Measurements from ENCODE around the gene SLC26A1. TPM values are rescaled to one million over a fixed set of nuclear protein-coding genes. Genes with fewer than 3 reads are reported as not detected.

SLC26A1 gene
- total and polyA plus RNA-seq, 2 of the 13 experiments (the other 11 are each of a cell fraction or from before 2014, with no cell fraction given) = 5.4 to 22.9 TPM

DNA sequence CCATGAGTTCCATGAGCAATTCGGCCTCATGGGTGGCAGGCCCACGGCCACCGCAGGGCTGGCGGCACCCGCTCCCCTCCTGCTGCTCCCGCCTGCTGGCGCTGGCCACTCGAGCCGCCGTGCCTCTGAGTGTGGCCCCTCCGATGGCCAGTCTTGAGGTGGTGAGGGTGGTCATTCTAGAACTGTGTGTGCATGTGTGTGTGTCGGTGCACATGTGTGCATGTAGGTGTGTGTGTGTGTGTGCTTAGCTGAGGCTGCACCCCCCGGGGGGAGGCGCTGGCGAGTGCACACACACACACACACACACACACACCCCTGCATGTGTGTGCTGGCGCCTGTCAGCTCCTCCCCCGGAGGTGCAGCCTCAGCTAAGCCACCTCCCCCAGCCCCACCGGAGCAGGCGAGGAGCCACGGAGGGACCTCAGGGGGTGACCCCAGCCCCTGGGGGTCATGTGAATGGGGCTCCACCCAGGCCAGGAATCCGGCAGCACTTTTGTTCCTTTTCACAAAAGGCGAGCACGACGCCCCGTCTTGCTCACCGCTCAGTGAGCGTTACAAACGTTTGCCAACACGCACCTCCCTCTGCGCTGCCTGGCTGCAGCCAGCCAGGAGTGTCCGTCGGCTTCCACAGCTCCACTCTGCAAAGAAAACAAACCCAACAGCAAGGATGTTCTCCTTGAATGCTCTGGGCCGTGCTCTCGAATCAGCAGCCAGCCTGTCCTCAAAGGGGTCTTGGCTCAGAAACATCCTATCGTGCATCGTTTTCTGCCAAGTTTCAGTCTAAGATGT lies 48.1 kb upstream of the SLC26A1 start:
- 27% methylated on average over 14 of the region's 36 CpGs for WGBS (ENCODE audit: low lambda C conversion rate)
- TF ChIP-seq, protein P1, sequence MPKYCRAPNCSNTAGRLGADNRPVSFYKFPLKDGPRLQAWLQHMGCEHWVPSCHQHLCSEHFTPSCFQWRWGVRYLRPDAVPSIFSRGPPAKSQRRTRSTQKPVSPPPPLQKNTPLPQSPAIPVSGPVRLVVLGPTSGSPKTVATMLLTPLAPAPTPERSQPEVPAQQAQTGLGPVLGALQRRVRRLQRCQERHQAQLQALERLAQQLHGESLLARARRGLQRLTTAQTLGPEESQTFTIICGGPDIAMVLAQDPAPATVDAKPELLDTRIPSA (CRISPR knock-in tag; IDR thresholded peaks at IDR 0.05; ENCODE audit: borderline replicate concordance) = no peak
- TF ChIP-seq HOXA7 (CRISPR knock-in tag; IDR thresholded peaks at IDR 0.05) (no peak), SRY (CRISPR knock-in tag; IDR thresholded peaks at IDR 0.05) (no peak), ZNF850 (CRISPR knock-in tag; conservative IDR thresholded peaks at IDR 0.05) (no peak), POLR2AphosphoS5 (IDR thresholded peaks at IDR 0.05; ENCODE audit: low read depth, low read length) (no peak), KLF6 (CRISPR knock-in tag; IDR thresholded peaks at IDR 0.05) (no peak), BORCS8-MEF2B (CRISPR knock-in tag; IDR thresholded peaks at IDR 0.05) (no peak), PAF1 (CRISPR knock-in tag; IDR thresholded peaks at IDR 0.05) (no peak), NFATC3 (CRISPR knock-in tag; IDR thresholded peaks at IDR 0.05) (no peak)
- TF ChIP-seq, protein P2, sequence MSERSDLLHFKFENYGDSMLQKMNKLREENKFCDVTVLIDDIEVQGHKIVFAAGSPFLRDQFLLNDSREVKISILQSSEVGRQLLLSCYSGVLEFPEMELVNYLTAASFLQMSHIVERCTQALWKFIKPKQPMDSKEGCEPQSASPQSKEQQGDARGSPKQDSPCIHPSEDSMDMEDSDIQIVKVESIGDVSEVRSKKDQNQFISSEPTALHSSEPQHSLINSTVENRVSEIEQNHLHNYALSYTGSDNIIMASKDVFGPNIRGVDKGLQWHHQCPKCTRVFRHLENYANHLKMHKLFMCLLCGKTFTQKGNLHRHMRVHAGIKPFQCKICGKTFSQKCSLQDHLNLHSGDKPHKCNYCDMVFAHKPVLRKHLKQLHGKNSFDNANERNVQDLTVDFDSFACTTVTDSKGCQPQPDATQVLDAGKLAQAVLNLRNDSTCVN (CRISPR knock-in tag; IDR thresholded peaks at IDR 0.05; ENCODE audit: borderline replicate concordance) = no peak
- TF ChIP-seq, protein P3, sequence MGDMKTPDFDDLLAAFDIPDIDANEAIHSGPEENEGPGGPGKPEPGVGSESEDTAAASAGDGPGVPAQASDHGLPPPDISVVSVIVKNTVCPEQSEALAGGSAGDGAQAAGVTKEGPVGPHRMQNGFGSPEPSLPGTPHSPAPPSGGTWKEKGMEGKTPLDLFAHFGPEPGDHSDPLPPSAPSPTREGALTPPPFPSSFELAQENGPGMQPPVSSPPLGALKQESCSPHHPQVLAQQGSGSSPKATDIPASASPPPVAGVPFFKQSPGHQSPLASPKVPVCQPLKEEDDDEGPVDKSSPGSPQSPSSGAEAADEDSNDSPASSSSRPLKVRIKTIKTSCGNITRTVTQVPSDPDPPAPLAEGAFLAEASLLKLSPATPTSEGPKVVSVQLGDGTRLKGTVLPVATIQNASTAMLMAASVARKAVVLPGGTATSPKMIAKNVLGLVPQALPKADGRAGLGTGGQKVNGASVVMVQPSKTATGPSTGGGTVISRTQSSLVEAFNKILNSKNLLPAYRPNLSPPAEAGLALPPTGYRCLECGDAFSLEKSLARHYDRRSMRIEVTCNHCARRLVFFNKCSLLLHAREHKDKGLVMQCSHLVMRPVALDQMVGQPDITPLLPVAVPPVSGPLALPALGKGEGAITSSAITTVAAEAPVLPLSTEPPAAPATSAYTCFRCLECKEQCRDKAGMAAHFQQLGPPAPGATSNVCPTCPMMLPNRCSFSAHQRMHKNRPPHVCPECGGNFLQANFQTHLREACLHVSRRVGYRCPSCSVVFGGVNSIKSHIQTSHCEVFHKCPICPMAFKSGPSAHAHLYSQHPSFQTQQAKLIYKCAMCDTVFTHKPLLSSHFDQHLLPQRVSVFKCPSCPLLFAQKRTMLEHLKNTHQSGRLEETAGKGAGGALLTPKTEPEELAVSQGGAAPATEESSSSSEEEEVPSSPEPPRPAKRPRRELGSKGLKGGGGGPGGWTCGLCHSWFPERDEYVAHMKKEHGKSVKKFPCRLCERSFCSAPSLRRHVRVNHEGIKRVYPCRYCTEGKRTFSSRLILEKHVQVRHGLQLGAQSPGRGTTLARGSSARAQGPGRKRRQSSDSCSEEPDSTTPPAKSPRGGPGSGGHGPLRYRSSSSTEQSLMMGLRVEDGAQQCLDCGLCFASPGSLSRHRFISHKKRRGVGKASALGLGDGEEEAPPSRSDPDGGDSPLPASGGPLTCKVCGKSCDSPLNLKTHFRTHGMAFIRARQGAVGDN (CRISPR knock-in tag; IDR thresholded peaks at IDR 0.05) = no peak
- TF ChIP-seq, protein P4, sequence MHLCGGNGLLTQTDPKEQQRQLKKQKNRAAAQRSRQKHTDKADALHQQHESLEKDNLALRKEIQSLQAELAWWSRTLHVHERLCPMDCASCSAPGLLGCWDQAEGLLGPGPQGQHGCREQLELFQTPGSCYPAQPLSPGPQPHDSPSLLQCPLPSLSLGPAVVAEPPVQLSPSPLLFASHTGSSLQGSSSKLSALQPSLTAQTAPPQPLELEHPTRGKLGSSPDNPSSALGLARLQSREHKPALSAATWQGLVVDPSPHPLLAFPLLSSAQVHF (CRISPR knock-in tag; IDR thresholded peaks at IDR 0.05) = no peak
- H3K9ac ChIP-seq (ENCODE audit: insufficient read depth, low read depth, low read length) = no peak overlapping the region
- FAIRE-seq (no peak), ATAC-seq (no peak), DNase-seq (ENCODE audit: low spot score) (no peak)
- no peaks in the 10 kb centered on the region for H3K79me2 ChIP-seq (ENCODE audit: insufficient read depth, low read length)
- intact Hi-C loops (cut with micrococcal nuclease; ENCODE audit: unreplicated experiment) (no loop called here), in situ Hi-C loops (cut with HindIII; ENCODE audit: extremely low pct_ligation_motif_present, low pct_unique_long_range_greater_than_20kb) (no loop called here)
- POLR2A ChIA-PET = no interaction called here
- H3K27me3 ChIP-seq (ENCODE audit: control insufficient read depth in 1 of 2, insufficient read depth in 2 of 2, low read length in 2 of 2) = peaks cover 18 to 69% of the 10 kb centered on the region in 2 experiments
- no peaks in the 10 kb centered on the region for H3K36me3 ChIP-seq (replicated peaks in 1 of 2; ENCODE audit: control insufficient read depth in 1 of 2, insufficient read depth in 2 of 2, low read length in 2 of 2)
- H3K9me3 ChIP-seq (ENCODE audit: low read length) = no peaks in the 10 kb centered on the region
- no peak overlapping the region for H2AFZ ChIP-seq (ENCODE audit: low read length)
- BruUV-seq (replicated peaks) = no TSS peak
- peaks cover 14% of the 10 kb centered on the region; the same call in 1 of the 2 replicates for H4K20me1 ChIP-seq (ENCODE audit: insufficient read depth, low read length)
- no peak overlapping the region; a peak in 1 of 6 replicates for H3K4me3 ChIP-seq (replicated peaks in 1 of 3; ENCODE audit: insufficient read depth in 1 of 3, low read depth in 2 of 3, low read length in 3 of 3)
- H3K4me1 ChIP-seq (ENCODE audit: insufficient read depth, low read length) = peaks cover 69% of the 10 kb centered on the region
- H3K4me2 ChIP-seq (ENCODE audit: low read depth, low read length) = no peak overlapping the region
- CTCF ChIA-PET (ENCODE audit: low intra/inter-chr PET ratio, low total read pairs) = no interaction called here
- H3K27ac ChIP-seq (ENCODE audit: extremely low read length, insufficient read depth, low read length) = no peak overlapping the region

Measured in HepG2 (cell line).